Measurements from ENCODE around the gene TCF7.

DNA sequence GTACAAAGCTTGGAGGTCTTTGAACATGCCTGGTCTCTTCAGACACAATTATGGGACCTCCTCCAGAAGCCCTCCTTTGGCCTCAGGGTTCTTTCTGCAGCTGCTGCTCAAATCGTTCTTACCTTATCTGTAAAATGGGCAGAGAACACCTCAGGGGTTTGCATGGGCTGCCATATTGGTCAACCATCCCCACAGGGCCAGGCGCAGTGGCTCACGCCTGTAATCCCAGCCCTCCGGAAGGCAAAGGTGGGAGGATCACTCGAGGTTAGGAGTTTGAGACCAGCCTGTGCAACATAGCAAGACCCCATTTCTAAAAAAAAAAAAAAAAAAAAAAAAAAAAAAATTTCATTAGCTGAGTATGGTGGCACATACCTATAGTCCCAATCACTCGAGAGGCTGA lies 29.1 kb upstream of the TCF7 start:
- TF ChIP-seq YY1 (IDR thresholded peaks at IDR 0.05; ENCODE audit: insufficient read depth, insufficient read length) (no peak), ZNF274 (IDR thresholded peaks at IDR 0.05; ENCODE audit: low read depth, low read length) (no peak), SUZ12 (IDR thresholded peaks at IDR 0.05; ENCODE audit: extremely low read depth, insufficient read depth, insufficient read length) (no peak)

Measured in NT2/D1 (cell line).